HEK293 (cell line): Measurements from ENCODE around the gene PRKAR2B.

Experiments
- CTCF ChIA-PET: fragments of 350-600 bp; formaldehyde crosslinking; extraction: SDS; loops from one replicate; lab custom pipeline; 2021; ENCODE audit warnings: antibody characterized with exemption; lab: Yijun Ruan, JAX
- POLR2A ChIA-PET: fragments of 300-600 bp; formaldehyde crosslinking; extraction: SDS; loops from one replicate; lab custom pipeline; 2020; ENCODE audit warnings: antibody characterized with exemption, inconsistent platforms; lab: Yijun Ruan, JAX
- H3K27ac ChIP-seq: fragments of 200-500 bp; sonication (Bioruptor generic); 2 replicates; pipeline ENCODE4 v1.5.1; 2014; ENCODE audit warnings: low read depth, low read length, control low read depth, inconsistent platforms; ENCODE audit errors: extremely low read depth
- H3K36me3 ChIP-seq, 2 experiments: fragments of 200-500 bp in 1 of 2; sonication (Bioruptor generic) in 1 of 2; 1 replicate in 1 of 2; 2 replicates in 1 of 2; pipeline ENCODE4 v1.5.1; 2014 to 2017; ENCODE audit warnings: inconsistent platforms in 2 of 2, low read length in 2 of 2; ENCODE audit not compliant: control insufficient read depth in 2 of 2, insufficient read depth in 1 of 2
- H3K4me1 ChIP-seq: fragments of 200-500 bp; sonication (Bioruptor generic); 2 replicates; pipeline ENCODE4 v1.5.1; 2014; ENCODE audit warnings: mild to moderate bottlenecking, low read length, inconsistent platforms; ENCODE audit not compliant: control insufficient read depth, insufficient read depth
- H3K4me3 ChIP-seq: 2 replicates; pipeline ENCODE4 v1.5.1; 2011; ENCODE audit warnings: low read depth, mild to moderate bottlenecking, control low read depth, low read length, moderate library complexity
- H3K9me3 ChIP-seq: fragments of 200-500 bp; sonication (Bioruptor generic); 2 replicates; pipeline ENCODE4 v1.5.1; 2014; ENCODE audit warnings: low read depth, low read length, inconsistent platforms; ENCODE audit not compliant: control insufficient read depth, insufficient read depth
- REST ChIP-seq: fragments of 450-650 bp; formaldehyde crosslinking; IDR thresholded peaks from 2 replicates; pipeline ENCODE4 v1.5.1; 2016; ENCODE audit warnings: missing biosample characterization, missing genetic modification characterization
- TRIM28 ChIP-seq: IDR thresholded peaks from 2 replicates; pipeline ENCODE4 v1.6.1; 2011; ENCODE audit warnings: low read length, control low read depth, borderline replicate concordance
- ZBTB17 ChIP-seq: fragments of 450-650 bp; formaldehyde crosslinking; IDR thresholded peaks from 2 replicates; pipeline ENCODE4 v1.5.1; 2016; ENCODE audit warnings: missing biosample characterization, missing genetic modification characterization
- ZBTB48 ChIP-seq: fragments of 450-650 bp; formaldehyde crosslinking; IDR thresholded peaks from 2 replicates; pipeline ENCODE4 v1.5.1; 2016; ENCODE audit warnings: missing biosample characterization, missing genetic modification characterization
- ZFP69B ChIP-seq: fragments of 450-650 bp; formaldehyde crosslinking; IDR thresholded peaks from 2 replicates; pipeline ENCODE4 v1.5.1; 2016; ENCODE audit warnings: missing biosample characterization, missing genetic modification characterization
- ZNF10 ChIP-seq: fragments of 450-650 bp; formaldehyde crosslinking; IDR thresholded peaks from 2 replicates; pipeline ENCODE4 v1.5.1; 2017; ENCODE audit warnings: missing biosample characterization, missing genetic modification characterization
- ZNF19 ChIP-seq: fragments of 450-650 bp; formaldehyde crosslinking; IDR thresholded peaks from 2 replicates; pipeline ENCODE4; 2016; ENCODE audit warnings: missing biosample characterization, missing genetic modification characterization, low read depth
- ZNF335 ChIP-seq: fragments of 450-650 bp; formaldehyde crosslinking; conservative IDR thresholded peaks from 2 replicates; pipeline ENCODE4 v1.5.1; 2016; ENCODE audit warnings: missing biosample characterization, missing genetic modification characterization
- ZNF394 ChIP-seq: fragments of 450-650 bp; formaldehyde crosslinking; IDR thresholded peaks from 2 replicates; pipeline ENCODE4 v1.5.1; 2016; ENCODE audit warnings: missing biosample characterization, missing genetic modification characterization, mild to moderate bottlenecking, moderate library complexity, borderline replicate concordance
- ZNF473 ChIP-seq: fragments of 450-650 bp; formaldehyde crosslinking; IDR thresholded peaks from 2 replicates; pipeline ENCODE4 v1.5.1; 2017; ENCODE audit warnings: missing biosample characterization, missing genetic modification characterization
- ZNF596 ChIP-seq: fragments of 450-650 bp; IDR thresholded peaks from 2 replicates; pipeline ENCODE4 v1.5.0; 2018; ENCODE audit warnings: missing biosample characterization, mild to moderate bottlenecking, missing genetic modification characterization, moderate library complexity
- ZNF600 ChIP-seq: fragments of 450-650 bp; formaldehyde crosslinking; IDR thresholded peaks from 2 replicates; pipeline ENCODE4 v1.5.1; 2016; ENCODE audit warnings: missing biosample characterization, missing genetic modification characterization
- ZNF76 ChIP-seq: fragments of 450-650 bp; formaldehyde crosslinking; IDR thresholded peaks from 2 replicates; pipeline ENCODE4; 2016; ENCODE audit warnings: low read depth, missing biosample characterization, missing genetic modification characterization, borderline replicate concordance
- TF ChIP-seq, protein P1 (sequence below): fragments of 450-650 bp; formaldehyde crosslinking; IDR thresholded peaks from 2 replicates; pipeline ENCODE4 v1.5.1; 2017; ENCODE audit warnings: missing biosample characterization, missing genetic modification characterization

The PRKAR2B gene

GRCh38 chr7:107162475-107162874 lies 118.0 kb downstream of the PRKAR2B start:
- no peak for TF ChIP-seq ZBTB48 (tag by site-specific recombination)
- Histone ChIP-seq H3K36me3 (no peaks in the 10 kb centered on the region), H3K4me3 (no peak overlapping the region), H3K27ac (no peak overlapping the region), H3K9me3 (no peaks in the 10 kb centered on the region), H3K4me1 (peaks cover 3% of the 10 kb centered on the region; the same call in 1 of the 2 replicates)
- ChIA-PET CTCF (interaction anchor here (1.0 kb wide), 1 partner anchor 12 kb away, joined by 3 read pairs; no protein-coding TSS in a partner anchor), POLR2A (no interaction called here)

DNA sequence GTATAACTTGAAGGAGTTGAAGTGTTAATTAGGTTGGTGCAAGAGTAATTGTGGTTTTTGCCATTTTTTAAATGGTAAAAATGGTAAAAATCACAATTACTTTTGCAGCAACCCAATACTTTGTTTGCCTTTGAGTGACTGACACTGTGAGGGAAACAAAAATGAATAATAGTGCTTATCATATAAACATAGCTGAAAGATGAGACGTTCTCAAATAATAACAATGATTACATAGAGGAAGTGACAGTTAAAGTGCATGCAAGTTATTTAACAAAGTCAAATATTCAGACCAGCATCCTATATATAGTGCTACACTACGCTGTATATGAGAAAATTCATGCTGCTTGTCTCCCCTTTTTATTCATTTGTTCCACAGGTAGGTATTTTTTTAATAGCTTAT lies 119.6 kb downstream of the PRKAR2B start:
- TF ChIP-seq, protein P1, sequence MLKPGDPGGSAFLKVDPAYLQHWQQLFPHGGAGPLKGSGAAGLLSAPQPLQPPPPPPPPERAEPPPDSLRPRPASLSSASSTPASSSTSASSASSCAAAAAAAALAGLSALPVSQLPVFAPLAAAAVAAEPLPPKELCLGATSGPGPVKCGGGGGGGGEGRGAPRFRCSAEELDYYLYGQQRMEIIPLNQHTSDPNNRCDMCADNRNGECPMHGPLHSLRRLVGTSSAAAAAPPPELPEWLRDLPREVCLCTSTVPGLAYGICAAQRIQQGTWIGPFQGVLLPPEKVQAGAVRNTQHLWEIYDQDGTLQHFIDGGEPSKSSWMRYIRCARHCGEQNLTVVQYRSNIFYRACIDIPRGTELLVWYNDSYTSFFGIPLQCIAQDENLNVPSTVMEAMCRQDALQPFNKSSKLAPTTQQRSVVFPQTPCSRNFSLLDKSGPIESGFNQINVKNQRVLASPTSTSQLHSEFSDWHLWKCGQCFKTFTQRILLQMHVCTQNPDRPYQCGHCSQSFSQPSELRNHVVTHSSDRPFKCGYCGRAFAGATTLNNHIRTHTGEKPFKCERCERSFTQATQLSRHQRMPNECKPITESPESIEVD (tag by site-specific recombination): peak; percentile 77
- TF ChIP-seq REST (tag by site-specific recombination) (no peak), TRIM28 (no peak), ZFP69B (tag by site-specific recombination) (no peak)
- H3K4me1 ChIP-seq: peaks cover 3% of the 10 kb centered on the region; the same call in 1 of the 2 replicates
- H3K36me3 ChIP-seq: no peaks in the 10 kb centered on the region
- H3K9me3 ChIP-seq: no peaks in the 10 kb centered on the region
- H3K4me3 ChIP-seq: no peak overlapping the region
- no peak overlapping the region for H3K27ac ChIP-seq
- POLR2A ChIA-PET: interaction anchor here (0.7 kb wide), 1 partner anchor 874 kb away, joined by 3 read pairs; no protein-coding TSS in a partner anchor
- CTCF ChIA-PET: interaction anchor here (0.6 to 1.4 kb wide), 4 partner anchors 13 to 506 kb away, joined by 3 read pairs; no protein-coding TSS in a partner anchor

GRCh38 chr7:107165341-107165740 lies 120.8 kb downstream of the PRKAR2B start:
- TF ChIP-seq ZNF600 (tag by site-specific recombination): peak; percentile 67
- no peak for TF ChIP-seq ZNF10
- peak; percentile 74 for TF ChIP-seq ZBTB17 (tag by site-specific recombination)
- TF ChIP-seq ZNF335 (tag by site-specific recombination): 0 out of 2 replicates have a peak, but pooled peaks have one; percentile 12
- TF ChIP-seq ZNF76: no peak
- no peak for TF ChIP-seq ZNF19 (tag by site-specific recombination)
- TF ChIP-seq ZNF394 (tag by site-specific recombination): no peak
- no peak for TF ChIP-seq ZNF473 (tag by site-specific recombination)
- no peak for TF ChIP-seq ZNF596 (tag by site-specific recombination)
- ChIA-PET CTCF (interaction anchor here (0.7 to 1.6 kb wide), 5 partner anchors 13 to 559 kb away, joined by 3 to 5 read pairs (median 4); no protein-coding TSS in a partner anchor), POLR2A (no interaction called here)
- Histone ChIP-seq H3K36me3 (no peaks in the 10 kb centered on the region), H3K27ac (no peak overlapping the region), H3K4me3 (no peak overlapping the region), H3K9me3 (no peaks in the 10 kb centered on the region), H3K4me1 (peaks cover 3% of the 10 kb centered on the region; the same call in 1 of the 2 replicates)
